Measurements from ENCODE around the gene EAF1.
"Not testable (repeated sequence)": the region's sequence is repeated elsewhere in the genome, so short reads cannot be mapped to it uniquely, and the experiment has no call there.

The EAF1 gene

DNA sequence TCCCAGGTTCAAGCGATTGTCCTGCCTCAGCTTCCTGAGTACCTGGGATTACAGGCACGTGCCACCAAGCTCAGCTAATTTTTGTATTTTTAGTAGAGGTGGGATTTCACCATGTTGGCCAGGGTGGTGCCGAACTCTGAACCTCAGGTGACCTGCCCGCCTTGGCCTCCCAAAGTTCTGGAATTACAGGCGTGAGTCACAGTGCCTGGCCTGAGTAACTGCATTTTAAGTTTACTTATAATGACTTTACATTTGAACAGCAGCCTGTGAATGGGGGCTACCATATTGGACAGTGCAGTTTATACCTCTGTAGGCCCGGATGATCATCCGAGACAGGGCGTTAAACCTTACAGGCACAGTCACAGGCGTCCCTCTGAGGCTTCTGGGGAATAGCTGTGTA is 24.8 kb downstream of the EAF1 start:
- DNase-seq (ENCODE audit: low read depth): no peak

DNA sequence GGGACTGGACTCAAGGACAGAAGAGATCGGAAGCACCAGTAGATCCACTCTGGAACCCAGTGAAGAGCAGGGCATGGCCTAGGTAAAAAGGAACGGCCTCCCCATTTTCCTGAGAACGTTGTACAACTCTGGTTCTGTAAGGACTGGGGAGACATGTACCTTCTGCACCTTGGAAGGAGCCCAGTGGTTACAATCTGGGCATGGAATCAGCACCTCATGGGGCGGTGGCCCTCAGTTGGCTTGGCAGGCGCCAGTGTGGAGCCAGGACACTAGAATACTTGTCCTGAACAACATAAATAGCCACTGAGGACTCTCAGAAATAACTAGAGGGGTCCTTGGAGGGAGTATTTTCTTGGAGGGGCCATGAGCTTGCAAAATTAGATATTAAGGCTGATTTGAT is 25.6 kb downstream of the EAF1 start:
- no peak for DNase-seq (ENCODE audit: low read depth)

GRCh38 chr3:15453501-15453900 is 26.1 kb downstream of the EAF1 start:
- no peak for DNase-seq (ENCODE audit: low read depth)

- no peak for DNase-seq (ENCODE audit: low read depth)
Measured at GRCh38 chr3:15453991-15454625, 26.7 kb downstream of the EAF1 start.

GRCh38 chr3:15454965-15455364 is 27.6 kb downstream of the EAF1 start:
- DNase-seq (ENCODE audit: low read depth): no peak

DNA sequence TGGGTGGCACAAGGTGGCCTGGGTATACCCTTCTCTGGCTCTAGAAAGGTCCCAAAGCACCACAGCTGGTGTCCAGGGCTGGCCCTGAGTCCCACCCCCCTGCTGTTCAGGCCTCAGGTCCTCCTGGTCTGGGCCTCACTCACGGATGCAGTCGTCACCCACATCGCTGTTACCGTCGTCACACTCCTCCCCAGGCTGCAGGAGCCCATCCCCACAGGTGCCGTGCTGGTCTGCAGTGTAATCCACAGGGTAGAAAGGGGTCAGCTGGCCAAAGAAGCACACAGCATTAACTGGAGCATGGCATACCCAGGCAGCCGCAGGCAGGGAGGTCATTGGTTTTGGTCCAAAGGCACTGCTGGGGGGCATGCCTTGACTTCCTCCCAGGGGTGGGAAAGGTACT is 28.4 kb downstream of the EAF1 start:
- DNase-seq (ENCODE audit: low read depth): no peak

DNA sequence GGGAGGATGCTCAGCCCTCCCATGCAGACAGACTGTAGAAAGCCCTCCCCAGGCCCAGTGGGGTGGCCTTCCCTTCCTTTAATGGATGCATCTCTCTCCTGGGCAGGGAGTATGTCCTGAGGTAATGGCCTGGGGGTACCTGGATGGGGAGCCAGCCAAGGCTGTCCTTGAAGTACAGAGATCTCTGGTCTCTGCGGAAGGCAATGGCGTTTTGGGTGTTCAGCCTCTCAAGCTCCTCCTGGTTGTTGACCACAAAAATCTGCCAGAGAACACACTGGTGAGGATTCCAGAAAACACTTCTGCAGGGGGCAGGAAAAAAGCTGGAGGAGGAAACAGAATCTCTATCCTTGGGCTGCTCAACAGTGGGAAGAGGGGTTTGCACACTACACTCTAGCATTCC is 28.9 kb downstream of the EAF1 start:
- DNase-seq (ENCODE audit: low read depth): no peak

- not testable (repeated sequence) for DNase-seq (ENCODE audit: low read depth)
Measured at GRCh38 chr3:15456915-15457314, 29.5 kb downstream of the EAF1 start.

DNA sequence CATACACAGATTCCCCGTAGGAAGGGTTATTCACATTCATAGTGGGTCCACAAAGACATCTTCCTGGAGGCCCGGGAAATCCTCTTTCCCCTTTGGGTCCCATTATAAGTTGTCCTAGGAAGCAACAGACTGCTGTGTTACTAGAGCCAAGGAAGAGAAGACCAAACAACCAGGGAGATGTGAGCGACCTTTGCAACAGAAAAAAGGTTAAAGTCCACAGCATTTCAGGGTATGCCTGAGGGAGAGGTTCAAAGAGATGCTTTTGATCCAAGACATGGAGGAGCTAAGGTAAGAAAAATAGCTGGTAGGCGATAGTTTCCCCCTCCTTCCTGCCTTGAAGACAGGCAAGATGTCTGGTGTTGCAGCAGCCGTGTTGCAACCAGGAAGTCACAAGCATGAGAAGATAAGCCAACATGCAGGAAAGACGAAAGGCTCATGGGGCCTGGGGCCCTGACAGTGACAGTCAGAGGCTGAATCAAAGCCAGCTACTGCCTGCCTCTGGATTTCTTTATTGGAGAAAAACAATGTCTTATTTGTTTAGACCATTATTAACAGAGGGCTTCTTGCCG is 30.9 kb downstream of the EAF1 start:
- no peak for DNase-seq (ENCODE audit: low read depth)

- no peak for DNase-seq (ENCODE audit: low read depth)
Measured at GRCh38 chr3:15460891-15461531, 33.6 kb downstream of the EAF1 start.

DNA sequence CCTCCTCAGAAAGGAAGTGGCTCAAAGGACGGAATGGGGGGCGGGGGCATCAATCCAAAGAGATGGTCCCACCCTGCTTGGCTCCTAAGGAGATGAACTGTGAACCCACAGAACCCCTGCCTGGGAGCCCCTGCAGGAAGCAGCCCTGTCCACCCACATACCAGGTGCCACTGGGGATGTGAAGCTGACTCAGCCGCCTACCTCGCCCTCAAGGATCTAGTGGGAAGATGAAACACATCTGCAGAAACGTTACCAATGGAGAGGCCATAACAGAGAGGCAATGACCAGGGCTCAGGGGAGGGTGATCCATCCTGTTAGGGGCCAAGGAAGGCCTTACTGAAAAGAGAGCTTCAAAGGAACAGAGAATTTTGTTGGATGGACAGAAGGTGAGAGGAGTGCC is 35.1 kb downstream of the EAF1 start:
- DNase-seq (ENCODE audit: low read depth): no peak

- DNase-seq (ENCODE audit: low read depth): no peak
Measured at GRCh38 chr3:15465876-15466585, 38.6 kb downstream of the EAF1 start.

GRCh38 chr3:15467227-15468181 is 40.1 kb downstream of the EAF1 start:
- no peak for DNase-seq (ENCODE audit: low read depth)

DNA sequence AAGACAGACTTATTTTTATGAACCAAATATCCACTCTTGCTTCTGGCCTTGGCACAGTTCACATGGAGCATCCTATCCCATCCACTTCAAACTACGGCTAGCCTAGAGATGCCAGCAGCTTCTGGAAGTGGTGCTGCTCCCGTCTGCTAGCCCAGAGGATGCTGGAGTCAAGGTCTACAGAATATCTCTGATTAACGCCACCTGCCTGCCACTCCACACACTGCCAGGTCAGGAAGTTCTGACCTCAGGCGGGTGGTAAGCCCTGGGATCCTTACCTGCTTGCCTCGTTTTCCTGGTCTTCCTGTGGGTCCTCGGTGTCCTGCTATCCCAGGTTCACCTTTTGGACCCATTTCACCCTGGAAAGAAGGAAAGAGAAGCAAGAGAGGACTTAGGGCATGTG is 42.9 kb downstream of the EAF1 start:
- no peak for DNase-seq (ENCODE audit: low read depth)

DNA sequence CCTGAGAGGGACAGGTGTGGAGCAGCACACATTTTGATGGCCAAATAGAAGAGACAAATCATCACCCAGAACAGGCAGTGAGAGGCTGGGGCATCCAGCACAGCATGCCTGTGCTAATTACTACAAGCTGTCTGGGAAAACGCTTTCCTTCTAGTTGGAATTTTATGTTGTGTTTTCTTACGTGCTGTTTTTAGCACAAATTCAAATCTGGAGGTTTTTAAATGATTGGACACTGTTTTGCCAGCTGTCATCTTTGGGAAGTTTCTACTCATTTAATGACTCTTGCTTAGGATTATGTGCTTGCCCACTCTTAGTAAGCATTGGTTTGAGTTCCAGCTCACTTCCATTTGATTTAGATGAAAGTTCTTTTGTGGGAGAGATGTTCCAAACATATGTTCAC is 43.5 kb downstream of the EAF1 start:
- DNase-seq (ENCODE audit: low read depth): no peak

GRCh38 chr3:15471861-15472260 is 44.5 kb downstream of the EAF1 start:
- no peak for DNase-seq (ENCODE audit: low read depth)

DNA sequence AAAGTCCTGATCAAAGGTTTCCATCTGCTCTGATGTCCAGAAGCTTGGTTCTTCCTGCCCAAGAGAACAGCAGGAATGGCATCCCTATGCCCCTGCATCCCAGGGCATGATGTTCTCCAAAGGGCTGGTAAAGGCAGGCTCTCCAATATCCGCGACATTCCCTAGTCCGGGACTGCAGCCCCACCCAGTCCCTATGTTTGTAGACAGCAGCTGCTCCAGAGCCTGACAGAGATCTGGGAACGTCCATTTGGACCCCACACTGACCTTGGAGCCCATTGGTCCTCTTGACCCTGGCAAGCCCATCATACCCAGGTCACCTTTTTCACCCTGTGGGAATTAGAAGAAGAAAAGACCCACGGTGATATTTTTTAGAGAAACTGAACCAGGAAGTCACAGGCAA is 47.8 kb downstream of the EAF1 start:
- no peak for DNase-seq (ENCODE audit: low read depth)

DNA sequence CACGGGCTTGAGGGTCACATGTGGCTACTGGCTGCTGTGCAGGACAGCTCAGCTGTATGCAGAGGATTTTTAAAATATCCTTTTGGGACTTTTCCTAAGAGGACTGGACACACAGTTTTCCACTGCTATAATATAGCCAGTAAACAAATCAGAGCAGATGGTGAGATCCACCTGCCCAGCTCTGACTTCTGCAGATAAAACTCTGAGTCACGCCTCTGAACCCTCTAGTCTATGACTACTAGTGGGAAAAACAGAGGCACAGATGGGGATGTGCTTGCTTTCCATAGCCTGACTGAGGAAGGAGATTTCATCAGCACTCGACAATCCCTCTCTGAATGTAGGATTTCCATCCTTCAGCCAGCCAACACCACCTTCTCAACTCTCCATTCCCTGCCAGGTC is 49.0 kb downstream of the EAF1 start:
- peak; percentile 31 for DNase-seq (ENCODE audit: low read depth)

GRCh38 chr3:15477951-15478639 is 50.7 kb downstream of the EAF1 start:
- no peak for DNase-seq (ENCODE audit: low read depth)

GRCh38 chr3:15478640-15478979 is 51.2 kb downstream of the EAF1 start:
- DNase-seq (ENCODE audit: low read depth): no peak

- DNase-seq (ENCODE audit: low read depth): no peak
Measured at GRCh38 chr3:15479400-15480224, 52.2 kb downstream of the EAF1 start.
